ENCODE results near the gene KLHDC8A.
A peak's percentile ranks its signal among the peaks of the same experiment; 100 is the strongest.

Gene KLHDC8A

DNA sequence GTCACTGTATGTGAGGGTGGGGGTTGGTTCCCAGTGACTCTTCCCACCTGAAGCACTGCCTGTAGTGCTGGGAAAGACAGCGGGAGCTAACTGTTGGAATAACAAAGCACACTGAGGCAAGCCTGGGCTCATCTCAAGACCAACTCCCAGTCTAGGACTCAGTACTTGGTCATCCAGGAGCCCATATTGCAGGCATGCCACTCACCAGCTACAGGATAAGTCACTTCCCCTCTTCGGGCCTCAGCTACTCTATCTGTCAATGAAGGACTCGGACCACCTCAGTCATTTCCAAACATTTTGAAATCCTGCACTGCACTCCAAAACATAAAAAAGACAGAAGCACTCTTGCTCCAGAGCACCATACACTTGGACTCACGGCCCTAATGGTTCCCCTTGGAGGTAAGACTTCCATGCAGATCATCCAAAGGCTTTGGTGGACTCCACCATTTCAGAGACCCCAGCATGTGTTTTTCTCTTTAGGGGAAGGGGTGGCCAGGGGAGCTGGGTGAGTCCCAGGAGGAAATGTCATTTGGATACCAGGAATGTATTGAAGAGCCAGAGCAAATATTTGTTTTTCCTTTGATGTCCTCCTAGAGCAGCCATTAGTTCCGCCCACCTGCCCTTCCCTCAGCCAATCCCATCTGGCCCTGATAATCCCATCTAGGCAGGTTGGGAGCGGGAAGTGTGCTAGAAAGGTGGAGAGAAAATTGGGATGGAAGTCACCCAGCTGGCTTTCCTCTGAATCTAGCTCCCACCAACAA is 38.3 kb downstream of the KLHDC8A start:
- no peak overlapping the region for H3K27ac ChIP-seq (ENCODE audit: extremely low read depth, low read depth, low read length)
- ChIA-PET POLR2A (interaction anchor here (0.7 to 2.2 kb wide), 8 partner anchors 12 to 89 kb away, joined by 3 to 9 read pairs (median 5); no protein-coding TSS in a partner anchor), CTCF (interaction anchor here (0.8 to 3.3 kb wide), 12 partner anchors 15 to 120 kb away, joined by 3 to 41 read pairs (median 6); no protein-coding TSS in a partner anchor)
- peaks cover 10% of the 10 kb centered on the region for H3K4me1 ChIP-seq (ENCODE audit: control insufficient read depth, insufficient read depth, low read length)
- no peaks in the 10 kb centered on the region for H3K9me3 ChIP-seq (ENCODE audit: control insufficient read depth, insufficient read depth, low read depth, low read length)
- no peak overlapping the region for H3K4me3 ChIP-seq (ENCODE audit: low read depth, low read length)
- no peak for TF ChIP-seq ZFP69B (tag by site-specific recombination; IDR thresholded peaks at IDR 0.05)
- no peak for TF ChIP-seq SETDB1 (IDR thresholded peaks at IDR 0.05; ENCODE audit: insufficient read length, low read length)
- TF ChIP-seq ZNF416 (tag by site-specific recombination; IDR thresholded peaks at IDR 0.05): no peak
- TF ChIP-seq ZNF23 (tag by site-specific recombination; IDR thresholded peaks at IDR 0.05; ENCODE audit: borderline replicate concordance): no peak
- 0 out of 2 replicates have a peak, but pooled peaks have one; percentile 10 for TF ChIP-seq SP2 (tag by site-specific recombination; IDR thresholded peaks at IDR 0.05)
- TF ChIP-seq MEIS1 (CRISPR knock-in tag; IDR thresholded peaks at IDR 0.05; ENCODE audit: borderline replicate concordance): no peak
- no peak for TF ChIP-seq ZBTB48 (tag by site-specific recombination; IDR thresholded peaks at IDR 0.05)
- no peak for TF ChIP-seq ZNF223 (tag by site-specific recombination; IDR thresholded peaks at IDR 0.05)
- TF ChIP-seq REPIN1 (tag by site-specific recombination; IDR thresholded peaks at IDR 0.05; ENCODE audit: low read depth): no peak
- no peak for TF ChIP-seq ZNF600 (tag by site-specific recombination; IDR thresholded peaks at IDR 0.05)
- TF ChIP-seq ZNF658 (tag by site-specific recombination; IDR thresholded peaks at IDR 0.05): no peak
- TF ChIP-seq ZFP37 (tag by site-specific recombination; IDR thresholded peaks at IDR 0.05): no peak
- no peak for TF ChIP-seq ZNF580 (tag by site-specific recombination; IDR thresholded peaks at IDR 0.05)
- no peak for TF ChIP-seq OSR2 (tag by site-specific recombination; IDR thresholded peaks at IDR 0.05)
- no peak for TF ChIP-seq PRDM1 (tag by site-specific recombination; IDR thresholded peaks at IDR 0.05)
- TF ChIP-seq TCF7L2 (IDR thresholded peaks at IDR 0.05; ENCODE audit: borderline replicate concordance, low read depth, low read length): 0 out of 2 replicates have a peak, but pooled peaks have one; percentile 29
- peak; percentile 49; the same call in 1 of the 2 replicates for TF ChIP-seq SCRT2 (tag by site-specific recombination; IDR thresholded peaks at IDR 0.05)
- TF ChIP-seq ZNF433 (tag by site-specific recombination; IDR thresholded peaks at IDR 0.05; ENCODE audit: low read depth): no peak
- TF ChIP-seq ZNF169 (tag by site-specific recombination; IDR thresholded peaks at IDR 0.05): no peak
- TF ChIP-seq ZIC2 (tag by site-specific recombination; IDR thresholded peaks at IDR 0.05): peak; percentile 67
- TF ChIP-seq, protein P1, sequence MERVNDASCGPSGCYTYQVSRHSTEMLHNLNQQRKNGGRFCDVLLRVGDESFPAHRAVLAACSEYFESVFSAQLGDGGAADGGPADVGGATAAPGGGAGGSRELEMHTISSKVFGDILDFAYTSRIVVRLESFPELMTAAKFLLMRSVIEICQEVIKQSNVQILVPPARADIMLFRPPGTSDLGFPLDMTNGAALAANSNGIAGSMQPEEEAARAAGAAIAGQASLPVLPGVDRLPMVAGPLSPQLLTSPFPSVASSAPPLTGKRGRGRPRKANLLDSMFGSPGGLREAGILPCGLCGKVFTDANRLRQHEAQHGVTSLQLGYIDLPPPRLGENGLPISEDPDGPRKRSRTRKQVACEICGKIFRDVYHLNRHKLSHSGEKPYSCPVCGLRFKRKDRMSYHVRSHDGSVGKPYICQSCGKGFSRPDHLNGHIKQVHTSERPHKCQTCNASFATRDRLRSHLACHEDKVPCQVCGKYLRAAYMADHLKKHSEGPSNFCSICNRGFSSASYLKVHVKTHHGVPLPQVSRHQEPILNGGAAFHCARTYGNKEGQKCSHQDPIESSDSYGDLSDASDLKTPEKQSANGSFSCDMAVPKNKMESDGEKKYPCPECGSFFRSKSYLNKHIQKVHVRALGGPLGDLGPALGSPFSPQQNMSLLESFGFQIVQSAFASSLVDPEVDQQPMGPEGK (tag by site-specific recombination; IDR thresholded peaks at IDR 0.05): no peak
- TF ChIP-seq ZBTB1 (tag by site-specific recombination; IDR thresholded peaks at IDR 0.05): no peak
- 0 out of 2 replicates have a peak, but pooled peaks have one; percentile 36 for TF ChIP-seq IKZF3 (tag by site-specific recombination; IDR thresholded peaks at IDR 0.05)
- no peak for TF ChIP-seq ZSCAN23 (tag by site-specific recombination; IDR thresholded peaks at IDR 0.05)
- TF ChIP-seq ZFHX2 (tag by site-specific recombination; conservative IDR thresholded peaks at IDR 0.05): peak; percentile 32; the same call in 1 of the 2 replicates
- TF ChIP-seq HOXA7 (CRISPR knock-in tag; IDR thresholded peaks at IDR 0.05; ENCODE audit: borderline replicate concordance): no peak
- no peak for TF ChIP-seq ZNF398 (tag by site-specific recombination; IDR thresholded peaks at IDR 0.05)
- TF ChIP-seq SCRT1 (tag by site-specific recombination; IDR thresholded peaks at IDR 0.05; ENCODE audit: borderline replicate concordance): peak; percentile 17; the same call in 1 of the 2 replicates
- H3K36me3 ChIP-seq (ENCODE audit: control insufficient read depth in 2 of 2, insufficient read depth in 1 of 2, low read length in 2 of 2): no peaks in the 10 kb centered on the region

Data from HEK293 (cell line).